GM12878 (cell line): ENCODE results near the gene CTNNBL1.

Source experiments
- CBX3 ChIP-seq: fragments of 200-600 bp; sonication (generic); IDR thresholded peaks from 2 replicates; pipeline ENCODE4 v1.6.1; 2016; ENCODE audit warnings: low read depth, borderline replicate concordance
- POLR2AphosphoS5 ChIP-seq: IDR thresholded peaks from 2 replicates; pipeline ENCODE4 v1.6.1; 2011; ENCODE audit warnings: mild to moderate bottlenecking, low read length, inconsistent platforms
- SREBF2 ChIP-seq: IDR thresholded peaks from 2 replicates; pipeline ENCODE4 v1.6.1; 2012; ENCODE audit warnings: mild to moderate bottlenecking, low read length
- TF ChIP-seq, protein P1 (sequence below): fragments of 450-650 bp; IDR thresholded peaks from 2 replicates; pipeline ENCODE4 v1.6.1; 2018; ENCODE audit warnings: borderline replicate concordance, mild to moderate bottlenecking; ENCODE audit not compliant: partially characterized antibody

DNA sequence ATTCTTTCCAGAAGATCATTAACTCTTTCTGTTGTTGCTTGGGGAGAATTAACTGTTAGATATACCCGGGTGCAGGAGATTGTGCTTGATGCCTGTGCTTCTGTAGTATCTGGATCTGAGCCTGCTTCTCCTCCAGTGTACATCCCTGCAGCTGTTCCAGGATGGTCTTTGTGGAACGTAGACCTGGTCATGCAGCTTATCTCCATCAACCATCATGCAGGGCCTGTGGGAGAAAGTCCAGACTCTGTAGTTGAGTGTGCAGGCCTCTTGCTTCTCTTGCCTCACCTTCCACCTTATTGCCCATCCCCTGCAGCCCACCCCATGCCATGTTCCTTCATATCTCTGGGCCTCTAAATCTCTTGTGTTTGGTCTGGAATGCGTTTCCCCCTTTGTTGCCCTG lies 133.8 kb downstream of the CTNNBL1 start:
- TF ChIP-seq, protein P1, sequence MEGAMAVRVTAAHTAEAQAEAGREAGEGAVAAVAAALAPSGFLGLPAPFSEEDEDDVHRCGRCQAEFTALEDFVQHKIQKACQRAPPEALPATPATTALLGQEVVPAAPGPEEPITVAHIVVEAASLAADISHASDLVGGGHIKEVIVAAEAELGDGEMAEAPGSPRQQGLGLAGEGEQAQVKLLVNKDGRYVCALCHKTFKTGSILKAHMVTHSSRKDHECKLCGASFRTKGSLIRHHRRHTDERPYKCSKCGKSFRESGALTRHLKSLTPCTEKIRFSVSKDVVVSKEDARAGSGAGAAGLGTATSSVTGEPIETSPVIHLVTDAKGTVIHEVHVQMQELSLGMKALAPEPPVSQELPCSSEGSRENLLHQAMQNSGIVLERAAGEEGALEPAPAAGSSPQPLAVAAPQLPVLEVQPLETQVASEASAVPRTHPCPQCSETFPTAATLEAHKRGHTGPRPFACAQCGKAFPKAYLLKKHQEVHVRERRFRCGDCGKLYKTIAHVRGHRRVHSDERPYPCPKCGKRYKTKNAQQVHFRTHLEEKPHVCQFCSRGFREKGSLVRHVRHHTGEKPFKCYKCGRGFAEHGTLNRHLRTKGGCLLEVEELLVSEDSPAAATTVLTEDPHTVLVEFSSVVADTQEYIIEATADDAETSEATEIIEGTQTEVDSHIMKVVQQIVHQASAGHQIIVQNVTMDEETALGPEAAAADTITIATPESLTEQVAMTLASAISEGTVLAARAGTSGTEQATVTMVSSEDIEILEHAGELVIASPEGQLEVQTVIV: no peak
- TF ChIP-seq POLR2AphosphoS5 (no peak), CBX3 (no peak), SREBF2 (no peak)
